Measurements from ENCODE around the gene EML5. TPM values are rescaled to one million over a fixed set of nuclear protein-coding genes. Genes with fewer than 3 reads are reported as not detected.

The EML5 gene
- polyA plus RNA-seq, 4 donors, result 0.35 to 3.4 (median 2.5) TPM

DNA sequence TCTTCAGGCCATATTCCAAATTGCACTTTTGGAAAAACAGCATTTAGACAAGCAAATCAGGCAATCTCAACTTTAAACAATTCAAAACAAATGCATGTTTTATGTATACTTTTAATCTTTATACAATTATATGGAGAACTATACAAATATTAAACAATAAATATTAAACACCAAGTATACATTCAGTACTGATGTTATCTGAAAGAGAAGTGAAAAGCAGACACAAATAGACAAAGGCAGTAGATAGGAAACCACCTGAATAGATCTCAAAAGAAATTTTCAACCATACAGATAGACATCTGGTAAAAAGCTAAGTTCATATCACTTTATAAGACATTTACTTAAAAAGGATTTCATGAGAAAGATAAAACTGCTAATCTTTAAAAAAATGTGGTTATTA lies 164.7 kb downstream of the EML5 start:
- no peak for DNase-seq (ENCODE audit: low read depth in 4 of 4, low spot score in 3 of 4)

DNA sequence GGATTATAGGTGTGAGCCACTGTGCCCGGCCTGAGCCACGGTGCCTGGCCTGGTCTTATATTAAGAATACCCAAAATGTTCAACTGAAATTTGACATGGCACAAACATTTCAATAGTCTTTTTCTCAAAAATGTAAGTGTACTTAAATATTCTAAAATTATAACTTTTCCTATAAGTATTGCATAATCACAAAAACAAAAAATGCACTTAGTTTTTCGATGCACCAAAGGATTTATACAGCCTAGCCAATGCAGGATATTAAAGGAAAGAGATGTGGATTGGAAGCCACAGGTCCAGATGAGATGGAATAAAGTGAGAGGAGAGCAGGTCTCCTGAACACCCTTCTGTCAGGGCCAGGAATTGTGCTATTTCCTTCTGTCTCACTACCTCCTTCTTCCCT lies 167.1 kb downstream of the EML5 start:
- DNase-seq (ENCODE audit: low read depth in 4 of 4, low spot score in 3 of 4), result no peak

DNA sequence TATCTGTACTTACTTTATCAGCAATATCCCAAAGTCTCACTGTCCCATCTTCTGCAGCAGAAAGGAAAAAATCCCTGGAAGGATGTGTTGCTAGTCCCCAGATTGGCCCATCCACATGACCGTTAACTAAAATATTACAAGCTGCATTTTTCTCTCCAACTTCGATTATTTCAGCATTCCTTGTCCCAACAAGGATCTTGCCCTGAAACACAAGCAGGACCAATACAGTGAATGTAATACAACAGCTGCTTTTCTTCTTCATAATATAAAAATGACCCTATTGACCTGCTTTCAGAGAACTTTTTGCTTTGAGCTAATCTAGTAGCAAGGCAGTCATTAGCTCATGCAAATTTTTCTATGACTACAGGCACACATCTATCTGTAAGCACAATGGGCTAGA lies 171.7 kb downstream of the EML5 start:
- DNase-seq (ENCODE audit: low read depth in 4 of 4, low spot score in 3 of 4), result peak in 1 of 4 donors; percentile 31

DNA sequence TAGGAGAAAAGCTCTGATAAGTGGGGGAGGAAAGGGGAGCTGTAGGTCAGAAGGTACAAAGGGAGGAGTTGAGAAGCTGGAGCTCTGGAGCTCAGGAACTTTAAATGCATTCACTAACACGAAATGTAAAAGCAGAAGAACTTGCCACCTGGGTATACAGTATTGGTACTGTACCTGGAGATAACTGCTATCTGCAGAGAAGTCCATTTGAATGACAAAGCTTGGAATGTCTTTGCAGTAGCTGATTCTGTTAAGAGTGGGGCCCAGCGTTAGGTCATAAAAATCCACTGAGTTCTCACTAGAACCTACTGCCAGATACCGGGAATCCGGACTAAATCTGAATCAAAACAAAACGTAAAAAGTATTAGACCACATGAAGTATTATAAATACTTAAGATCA lies 174.3 kb downstream of the EML5 start:
- DNase-seq (ENCODE audit: low read depth in 4 of 4, low spot score in 3 of 4), result no peak

- no peak for DNase-seq (ENCODE audit: low read depth in 4 of 4, low spot score in 3 of 4)
Measured at GRCh38 chr14:88617479-88617878, 175.3 kb downstream of the EML5 start.

DNA sequence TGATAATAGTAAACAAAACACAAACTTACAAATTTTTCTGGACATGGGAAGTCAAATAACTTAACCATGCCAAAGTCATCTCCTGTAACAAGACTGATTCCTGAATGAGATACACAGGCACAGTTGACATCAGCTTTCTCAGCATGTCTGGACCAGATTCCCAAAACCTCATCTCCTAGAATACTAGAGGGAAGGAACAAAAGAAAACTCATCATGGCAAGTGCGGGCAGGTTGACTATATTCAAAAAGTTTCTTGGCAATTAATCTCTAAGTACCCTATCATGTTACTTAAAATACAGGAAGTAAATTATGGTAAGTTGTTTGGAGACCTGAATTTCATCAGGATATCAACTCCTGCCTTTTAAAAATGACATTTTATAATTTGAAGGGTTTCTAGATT lies 176.1 kb downstream of the EML5 start:
- no peak for DNase-seq (ENCODE audit: low read depth in 4 of 4, low spot score in 3 of 4)

DNA sequence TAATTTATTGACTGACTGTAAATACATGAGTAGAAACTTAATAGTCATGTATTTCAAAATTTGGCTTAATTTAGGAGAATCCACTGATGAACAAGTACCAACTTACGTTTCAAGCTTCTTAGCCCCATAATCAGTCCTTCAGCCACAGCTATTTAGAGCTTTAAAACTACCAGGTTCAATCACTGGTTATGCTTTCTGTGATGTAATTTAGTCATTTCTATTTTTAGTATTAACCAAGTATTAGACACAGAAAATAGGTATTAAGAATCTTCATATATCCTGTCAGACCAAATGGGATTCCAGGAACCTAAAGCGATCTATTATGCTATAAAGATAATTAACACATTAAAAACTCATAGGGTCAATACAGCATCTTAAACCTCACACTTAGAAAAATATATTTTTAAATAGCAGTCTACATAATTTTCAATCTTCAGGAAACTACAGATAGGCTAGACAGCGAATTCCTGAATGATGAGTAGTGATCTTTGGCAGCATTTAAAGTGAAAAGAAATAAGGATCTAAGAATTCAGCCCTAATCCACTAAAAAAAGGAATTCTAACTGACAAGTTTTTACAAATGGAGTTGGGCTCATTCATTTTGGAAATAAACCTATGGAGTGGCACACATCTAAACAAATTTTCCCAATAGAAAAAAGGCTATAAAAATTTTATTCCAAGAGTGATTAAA lies 178.4 kb downstream of the EML5 start:
- no peak for DNase-seq (ENCODE audit: low read depth in 4 of 4, low spot score in 3 of 4)

DNA sequence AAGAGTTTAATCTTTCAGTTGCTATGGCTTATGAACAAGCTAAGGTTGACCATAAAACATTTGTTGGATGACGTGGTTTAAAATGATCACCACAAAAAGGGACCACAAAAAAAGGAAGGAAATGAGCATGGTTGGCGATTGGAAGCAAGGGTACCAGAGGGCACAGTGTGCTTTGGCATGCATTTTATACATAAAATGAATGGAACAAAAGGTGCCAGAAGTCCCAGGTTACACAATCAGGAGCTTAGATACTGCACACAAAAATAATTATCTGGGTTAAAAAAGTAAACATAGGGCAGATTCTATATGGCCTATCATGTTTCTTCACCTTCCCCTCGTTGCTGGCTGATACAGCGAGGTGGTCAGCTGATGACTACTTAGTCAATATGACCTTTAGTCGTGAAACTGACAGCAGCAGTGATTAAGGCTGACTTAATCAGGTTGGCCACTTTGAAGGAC lies 179.2 kb downstream of the EML5 start:
- DNase-seq (ENCODE audit: low read depth in 4 of 4, low spot score in 3 of 4), result no peak

DNA sequence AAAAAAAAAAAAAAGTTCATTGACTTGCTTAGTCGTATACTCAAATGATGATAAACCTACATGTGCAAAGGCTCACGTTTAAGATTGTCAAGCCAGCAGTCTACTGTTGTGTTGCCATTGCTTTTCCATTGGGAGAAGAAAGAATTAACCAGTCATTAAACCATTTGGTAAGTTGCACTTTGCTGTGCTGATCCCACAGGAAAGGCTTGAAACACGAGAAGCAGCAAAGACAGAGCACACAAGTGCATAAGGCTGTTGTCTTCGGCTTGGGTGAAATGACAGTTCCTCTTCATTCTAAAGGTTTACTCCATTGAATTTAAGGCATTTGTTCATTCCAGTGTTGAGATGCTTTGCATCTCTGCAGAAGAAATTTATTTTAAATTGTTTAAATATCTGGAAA lies 179.8 kb downstream of the EML5 start:
- no peak for DNase-seq (ENCODE audit: low read depth in 4 of 4, low spot score in 3 of 4)

- no peak for DNase-seq (ENCODE audit: low read depth in 4 of 4, low spot score in 3 of 4)
Measured at GRCh38 chr14:88611878-88612277, 180.9 kb downstream of the EML5 start.

GRCh38 chr14:88607829-88608228 lies 184.9 kb downstream of the EML5 start:
- no peak for DNase-seq (ENCODE audit: low read depth in 4 of 4, low spot score in 3 of 4)

DNA sequence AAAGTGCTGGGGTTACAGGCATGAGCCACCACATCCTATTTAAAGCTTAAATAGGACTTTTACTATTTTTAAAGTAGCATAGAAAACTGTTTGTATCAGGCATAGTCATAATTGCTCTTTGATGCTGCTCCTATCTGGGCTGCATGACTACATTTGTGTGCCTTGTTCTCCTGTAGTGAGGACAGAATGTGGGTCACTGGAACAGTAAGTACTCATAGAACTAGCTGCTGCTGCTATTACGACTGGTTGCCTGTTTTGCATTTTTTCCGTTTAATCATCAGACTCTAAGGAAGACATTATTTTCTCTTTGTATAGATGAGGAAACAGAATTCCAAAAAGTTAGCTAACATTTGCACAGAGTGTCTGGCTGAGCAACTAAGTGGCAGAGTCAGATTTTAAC lies 187.2 kb downstream of the EML5 start:
- DNase-seq (ENCODE audit: low read depth in 4 of 4, low spot score in 3 of 4), result no peak

- no peak for DNase-seq (ENCODE audit: low read depth in 4 of 4, low spot score in 3 of 4)
Measured at GRCh38 chr14:88604212-88604611, 188.5 kb downstream of the EML5 start.

GRCh38 chr14:88599761-88600439 lies 192.9 kb downstream of the EML5 start:
- no peak for DNase-seq (ENCODE audit: low read depth in 4 of 4, low spot score in 3 of 4)

GRCh38 chr14:88599326-88599725 lies 193.4 kb downstream of the EML5 start:
- DNase-seq (ENCODE audit: low read depth in 4 of 4, low spot score in 3 of 4), result peak in 1 of 4 donors; percentile 21

GRCh38 chr14:88598097-88598675 lies 194.6 kb downstream of the EML5 start:
- DNase-seq (ENCODE audit: low read depth in 4 of 4, low spot score in 3 of 4), result no peak

GRCh38 chr14:88597601-88598000 lies 195.2 kb downstream of the EML5 start:
- DNase-seq (ENCODE audit: low read depth in 4 of 4, low spot score in 3 of 4), result no peak

- DNase-seq (ENCODE audit: low read depth in 4 of 4, low spot score in 3 of 4), result no peak
Measured at GRCh38 chr14:88597038-88597437, 195.7 kb downstream of the EML5 start.

- DNase-seq (ENCODE audit: low read depth in 4 of 4, low spot score in 3 of 4), result peak in 2 of 4 donors; percentile 25 to 29
Measured at GRCh38 chr14:88592031-88592430, 200.7 kb downstream of the EML5 start.

GRCh38 chr14:88590173-88590572 lies 202.6 kb downstream of the EML5 start:
- DNase-seq (ENCODE audit: low read depth in 4 of 4, low spot score in 3 of 4), result no peak

DNA sequence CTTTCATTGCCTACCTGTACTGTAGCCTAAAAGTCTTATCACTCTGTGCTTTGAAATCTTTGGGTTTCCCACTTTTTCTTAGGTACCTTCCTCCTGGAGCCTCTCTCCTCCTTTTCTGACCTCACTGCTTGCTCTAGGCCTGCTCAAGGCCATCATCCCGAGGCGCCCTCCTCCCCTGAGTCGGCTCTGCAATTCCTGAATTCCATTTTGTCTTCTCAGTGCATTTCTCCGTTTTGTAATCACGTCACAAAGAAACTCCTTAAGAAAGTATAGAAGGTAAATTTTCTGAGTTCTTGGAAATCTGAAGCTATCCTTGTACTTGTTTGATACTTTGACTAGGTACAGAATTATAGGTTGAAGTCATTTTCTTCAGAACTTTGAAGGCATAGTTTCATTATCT lies 204.7 kb downstream of the EML5 start:
- DNase-seq (ENCODE audit: low read depth in 4 of 4, low spot score in 3 of 4), result no peak

DNA sequence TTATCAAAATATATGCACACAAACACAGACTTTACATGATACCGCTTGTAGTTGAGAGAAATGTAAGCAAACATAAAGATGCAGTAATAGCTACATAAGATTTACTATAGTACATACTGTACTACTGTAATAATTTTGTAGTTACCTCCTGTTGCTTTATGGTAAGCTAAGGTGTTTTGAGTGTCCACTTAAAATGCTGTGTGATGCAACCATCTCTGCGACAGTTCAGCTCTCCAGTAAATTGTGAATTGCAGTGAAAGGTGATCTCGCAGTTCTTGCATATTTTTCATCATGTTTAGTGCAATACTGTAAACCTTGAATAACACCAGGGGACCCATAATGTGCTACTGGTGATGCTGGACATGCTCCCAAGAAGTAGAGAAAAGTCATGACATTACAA lies 208.3 kb downstream of the EML5 start:
- DNase-seq (ENCODE audit: low read depth in 4 of 4, low spot score in 3 of 4), result no peak

Measured in left renal pelvis (tissue), 4 donors.